WTC11 (cell line): ENCODE results near the gene C6orf47. TPM values are rescaled to one million over a fixed set of nuclear protein-coding genes. Genes with fewer than 3 reads are reported as not detected.

ENCODE experiments used
- ATAC-seq: fragments of 200-7000 bp; cut with Tn5 transposase; 2 replicates; pipeline ENCODE4 v1.10.0; 2021; ENCODE audit warnings: mild to moderate bottlenecking, moderate library complexity
- CTCF ChIA-PET: fragments of 300-600 bp; sonication (Branson Sonifier 250); formaldehyde crosslinking; loops from one replicate; lab custom pipeline; 2021; ENCODE audit warnings: antibody characterized with exemption; lab: Charles Lee
- POLR2A ChIA-PET: fragments of 350-600 bp; sonication (Branson Sonifier 250); formaldehyde crosslinking; loops from one replicate; lab custom pipeline; 2021; ENCODE audit warnings: antibody characterized with exemption; lab: Charles Lee
- DNase-seq: peaks from one replicate; pipeline ENCODE4 v3.0.0; 2021; ENCODE audit warnings: low spot score
- H3K27ac Mint-ChIP-seq: 2 replicates; pipeline ENCODE4 v1.8.0; 2021; ENCODE audit warnings: mixed read lengths
- H3K27me3 Mint-ChIP-seq: 2 replicates; pipeline ENCODE4 v1.8.0; 2021; ENCODE audit warnings: low read depth, mild to moderate bottlenecking, moderate library complexity, mixed read lengths
- H3K36me3 Mint-ChIP-seq: 2 replicates; pipeline ENCODE4 v1.8.0; 2021; ENCODE audit warnings: mixed read lengths
- H3K4me1 Mint-ChIP-seq: 2 replicates; pipeline ENCODE4 v1.8.0; 2022; ENCODE audit warnings: mixed read lengths
- H3K4me3 Mint-ChIP-seq: 2 replicates; pipeline ENCODE4 v1.8.0; 2021; ENCODE audit warnings: mild to moderate bottlenecking, moderate library complexity, mixed read lengths
- H3K9me3 Mint-ChIP-seq: 2 replicates; pipeline ENCODE4 v1.8.0; 2021; ENCODE audit warnings: mixed read lengths
- ATF1 ChIP-seq: sonication (generic); formaldehyde crosslinking; IDR thresholded peaks from 2 replicates; pipeline ENCODE4 v1.8.1; 2023; ENCODE audit warnings: mild to moderate bottlenecking, moderate library complexity, missing genetic modification reagents
- CREB1 ChIP-seq: sonication (generic); formaldehyde crosslinking; IDR thresholded peaks from 2 replicates; pipeline ENCODE4 v1.8.0; 2023; ENCODE audit warnings: mild to moderate bottlenecking, missing genetic modification reagents
- EMX1 ChIP-seq: fragments of 250-450 bp; sonication (Bioruptor Pico); IDR thresholded peaks from 2 replicates; pipeline ENCODE4 v1.8.0; 2021; ENCODE audit warnings: mild to moderate bottlenecking
- FOXJ3 ChIP-seq: sonication (generic); formaldehyde crosslinking; IDR thresholded peaks from 2 replicates; pipeline ENCODE4 v1.9.0; 2021; ENCODE audit warnings: missing genetic modification reagents, mild to moderate bottlenecking, borderline replicate concordance
- GABPB1 ChIP-seq: sonication (generic); formaldehyde crosslinking; IDR thresholded peaks from 2 replicates; pipeline ENCODE4 v1.8.1; 2023; ENCODE audit warnings: mild to moderate bottlenecking, missing genetic modification reagents
- GTF2I ChIP-seq: fragments of 250-450 bp; sonication (Bioruptor Pico); conservative IDR thresholded peaks from 2 replicates; pipeline ENCODE4 v1.4.0; 2021; ENCODE audit warnings: mild to moderate bottlenecking
- MXD4 ChIP-seq: fragments of 250-450 bp; sonication (Bioruptor Pico); IDR thresholded peaks from 2 replicates; pipeline ENCODE4 v1.8.0; 2021; ENCODE audit warnings: mild to moderate bottlenecking, moderate library complexity, borderline replicate concordance
- NFE2L1 ChIP-seq: sonication (generic); formaldehyde crosslinking; IDR thresholded peaks from 2 replicates; pipeline ENCODE4 v1.8.1; 2023; ENCODE audit warnings: missing genetic modification reagents
- NR2C2 ChIP-seq: sonication (generic); formaldehyde crosslinking; IDR thresholded peaks from 2 replicates; pipeline ENCODE4 v1.8.0; 2022; ENCODE audit warnings: mild to moderate bottlenecking, missing genetic modification reagents
- OVOL2 ChIP-seq: fragments of 250-450 bp; sonication (Bioruptor Pico); IDR thresholded peaks from 2 replicates; pipeline ENCODE4 v1.9.0; 2021; ENCODE audit warnings: mild to moderate bottlenecking, borderline replicate concordance
- SMAD4 ChIP-seq: sonication (generic); formaldehyde crosslinking; IDR thresholded peaks from 2 replicates; pipeline ENCODE4 v1.8.0; 2022; ENCODE audit warnings: mild to moderate bottlenecking, missing genetic modification reagents
- TCF7 ChIP-seq: sonication (generic); formaldehyde crosslinking; IDR thresholded peaks from 2 replicates; pipeline ENCODE4 v1.8.0; 2022; ENCODE audit warnings: mild to moderate bottlenecking, low read depth, missing genetic modification reagents, moderate library complexity
- ZNF219 ChIP-seq: sonication (generic); formaldehyde crosslinking; IDR thresholded peaks from 2 replicates; pipeline ENCODE4 v1.8.0; 2023; ENCODE audit warnings: missing genetic modification reagents, mild to moderate bottlenecking, borderline replicate concordance
- ZNF423 ChIP-seq: fragments of 250-450 bp; sonication (Bioruptor Pico); IDR thresholded peaks from 2 replicates; pipeline ENCODE4 v2.1.2; 2022; ENCODE audit warnings: mild to moderate bottlenecking, moderate library complexity
- total RNA-seq: library from RNA; stranded (reverse); gene quantifications from 3 replicates; pipeline ENCODE4 v1.2.3, GENCODE V29; 2021
- TF ChIP-seq, protein P1 (sequence below): sonication (generic); formaldehyde crosslinking; IDR thresholded peaks from 2 replicates; pipeline ENCODE4 v1.8.0; 2023; ENCODE audit warnings: missing genetic modification reagents, mild to moderate bottlenecking, borderline replicate concordance
- TF ChIP-seq, protein P2 (sequence below): sonication (generic); formaldehyde crosslinking; IDR thresholded peaks from 2 replicates; pipeline ENCODE4 v1.8.1; 2023; ENCODE audit warnings: mild to moderate bottlenecking, missing genetic modification reagents, moderate library complexity
- TF ChIP-seq, protein P3 (sequence below): sonication (generic); formaldehyde crosslinking; IDR thresholded peaks from 2 replicates; pipeline ENCODE4 v1.8.1; 2022; ENCODE audit warnings: low read depth, missing genetic modification reagents, borderline replicate concordance
- TF ChIP-seq, protein P4 (sequence below): sonication (generic); formaldehyde crosslinking; conservative IDR thresholded peaks from 2 replicates; pipeline ENCODE4 v1.8.1; 2022; ENCODE audit warnings: mild to moderate bottlenecking, missing genetic modification reagents
- TF ChIP-seq, protein P5 (sequence below): fragments of 250-450 bp; sonication (Bioruptor Pico); IDR thresholded peaks from 2 replicates; pipeline ENCODE4 v1.9.0; 2021; ENCODE audit warnings: mild to moderate bottlenecking

The C6orf47 gene
- total RNA-seq, 1 experiment from 2014 or later: 16.3 TPM

DNA sequence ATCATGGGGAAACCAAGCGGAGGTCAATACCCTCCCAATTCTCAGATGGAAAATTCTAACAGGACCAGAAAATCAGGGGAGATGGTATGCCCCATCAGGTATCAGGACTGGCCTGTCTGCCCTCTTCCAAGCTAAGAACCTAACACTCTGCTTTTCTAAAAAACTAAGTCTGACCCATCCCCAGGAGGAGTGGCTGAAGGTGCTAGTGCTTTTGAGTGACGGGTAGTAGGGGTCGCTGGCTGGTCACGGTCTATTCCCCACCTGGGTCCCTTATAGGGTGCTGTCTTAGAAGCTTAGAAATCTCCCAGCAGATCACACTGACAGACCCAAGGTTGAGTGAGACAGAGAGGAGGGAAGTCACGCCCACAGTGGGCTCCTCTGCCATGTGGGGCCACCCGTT lies 33.0 kb upstream of the C6orf47 start:
- H3K9me3 Mint-ChIP-seq: no peaks in the 10 kb centered on the region
- H3K4me3 Mint-ChIP-seq: no peak overlapping the region
- no peak for TF ChIP-seq FOXJ3
- no peak for TF ChIP-seq SMAD4
- TF ChIP-seq GTF2I (CRISPR knock-in tag): no peak
- no peak for TF ChIP-seq ZNF423 (CRISPR knock-in tag)
- TF ChIP-seq EMX1 (CRISPR knock-in tag): no peak
- no peaks in the 10 kb centered on the region for H3K27me3 Mint-ChIP-seq
- H3K4me1 Mint-ChIP-seq: no peaks in the 10 kb centered on the region
- no peak for ATAC-seq
- peaks cover 19% of the 10 kb centered on the region for H3K36me3 Mint-ChIP-seq
- CTCF ChIA-PET: interaction anchor here (0.6 to 1.2 kb wide), 3 partner anchors 11 to 44 kb away, joined by 3 to 5 read pairs (median 3); no protein-coding TSS in a partner anchor
- POLR2A ChIA-PET: no interaction called here
- H3K27ac Mint-ChIP-seq: no peak overlapping the region
- DNase-seq: no peak

DNA sequence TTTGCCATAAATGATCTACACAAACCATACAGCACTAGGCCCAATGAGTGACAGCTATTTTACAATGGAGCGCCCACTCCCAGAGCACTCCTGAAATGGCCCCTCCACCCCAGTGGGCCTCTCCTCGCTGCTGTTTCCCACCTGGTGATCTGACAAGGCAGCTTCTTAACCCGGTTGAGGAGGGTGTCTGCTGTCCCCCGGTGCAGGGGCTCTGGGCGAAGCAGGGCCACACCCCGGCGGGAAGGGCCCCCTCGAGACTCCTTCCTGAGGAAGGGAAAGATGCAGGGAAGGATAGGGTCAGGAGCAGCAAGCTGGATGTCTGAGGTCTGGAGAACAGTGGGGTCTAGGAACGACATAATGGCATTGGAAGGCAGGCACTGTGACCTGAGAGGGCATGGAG lies 32.3 kb upstream of the C6orf47 start:
- POLR2A ChIA-PET: interaction anchor here (0.5 kb wide), 1 partner anchor 112 kb away, joined by 3 read pairs; no protein-coding TSS in a partner anchor
- no peak for TF ChIP-seq ZNF219 (CRISPR knock-in tag)
- TF ChIP-seq SMAD4: no peak
- TF ChIP-seq MXD4 (CRISPR knock-in tag): no peak
- no peak for TF ChIP-seq NR2C2 (CRISPR knock-in tag)
- no peak for TF ChIP-seq ATF1 (CRISPR knock-in tag)
- TF ChIP-seq NFE2L1 (CRISPR knock-in tag): no peak
- TF ChIP-seq TCF7 (CRISPR knock-in tag): no peak
- TF ChIP-seq CREB1 (CRISPR knock-in tag): no peak
- TF ChIP-seq, protein P1, sequence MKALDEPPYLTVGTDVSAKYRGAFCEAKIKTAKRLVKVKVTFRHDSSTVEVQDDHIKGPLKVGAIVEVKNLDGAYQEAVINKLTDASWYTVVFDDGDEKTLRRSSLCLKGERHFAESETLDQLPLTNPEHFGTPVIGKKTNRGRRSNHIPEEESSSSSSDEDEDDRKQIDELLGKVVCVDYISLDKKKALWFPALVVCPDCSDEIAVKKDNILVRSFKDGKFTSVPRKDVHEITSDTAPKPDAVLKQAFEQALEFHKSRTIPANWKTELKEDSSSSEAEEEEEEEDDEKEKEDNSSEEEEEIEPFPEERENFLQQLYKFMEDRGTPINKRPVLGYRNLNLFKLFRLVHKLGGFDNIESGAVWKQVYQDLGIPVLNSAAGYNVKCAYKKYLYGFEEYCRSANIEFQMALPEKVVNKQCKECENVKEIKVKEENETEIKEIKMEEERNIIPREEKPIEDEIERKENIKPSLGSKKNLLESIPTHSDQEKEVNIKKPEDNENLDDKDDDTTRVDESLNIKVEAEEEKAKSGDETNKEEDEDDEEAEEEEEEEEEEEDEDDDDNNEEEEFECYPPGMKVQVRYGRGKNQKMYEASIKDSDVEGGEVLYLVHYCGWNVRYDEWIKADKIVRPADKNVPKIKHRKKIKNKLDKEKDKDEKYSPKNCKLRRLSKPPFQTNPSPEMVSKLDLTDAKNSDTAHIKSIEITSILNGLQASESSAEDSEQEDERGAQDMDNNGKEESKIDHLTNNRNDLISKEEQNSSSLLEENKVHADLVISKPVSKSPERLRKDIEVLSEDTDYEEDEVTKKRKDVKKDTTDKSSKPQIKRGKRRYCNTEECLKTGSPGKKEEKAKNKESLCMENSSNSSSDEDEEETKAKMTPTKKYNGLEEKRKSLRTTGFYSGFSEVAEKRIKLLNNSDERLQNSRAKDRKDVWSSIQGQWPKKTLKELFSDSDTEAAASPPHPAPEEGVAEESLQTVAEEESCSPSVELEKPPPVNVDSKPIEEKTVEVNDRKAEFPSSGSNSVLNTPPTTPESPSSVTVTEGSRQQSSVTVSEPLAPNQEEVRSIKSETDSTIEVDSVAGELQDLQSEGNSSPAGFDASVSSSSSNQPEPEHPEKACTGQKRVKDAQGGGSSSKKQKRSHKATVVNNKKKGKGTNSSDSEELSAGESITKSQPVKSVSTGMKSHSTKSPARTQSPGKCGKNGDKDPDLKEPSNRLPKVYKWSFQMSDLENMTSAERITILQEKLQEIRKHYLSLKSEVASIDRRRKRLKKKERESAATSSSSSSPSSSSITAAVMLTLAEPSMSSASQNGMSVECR (CRISPR knock-in tag): no peak
- TF ChIP-seq, all 79 proteins: peak for 0
- CTCF ChIA-PET: no interaction called here
- Mint-ChIP-seq H3K9me3 (no peaks in the 10 kb centered on the region), H3K27me3 (no peaks in the 10 kb centered on the region), H3K4me1 (no peaks in the 10 kb centered on the region), H3K4me3 (no peak overlapping the region), H3K36me3 (peaks cover 21% of the 10 kb centered on the region), H3K27ac (no peak overlapping the region)
- ATAC-seq: no peak
- DNase-seq: no peak

DNA sequence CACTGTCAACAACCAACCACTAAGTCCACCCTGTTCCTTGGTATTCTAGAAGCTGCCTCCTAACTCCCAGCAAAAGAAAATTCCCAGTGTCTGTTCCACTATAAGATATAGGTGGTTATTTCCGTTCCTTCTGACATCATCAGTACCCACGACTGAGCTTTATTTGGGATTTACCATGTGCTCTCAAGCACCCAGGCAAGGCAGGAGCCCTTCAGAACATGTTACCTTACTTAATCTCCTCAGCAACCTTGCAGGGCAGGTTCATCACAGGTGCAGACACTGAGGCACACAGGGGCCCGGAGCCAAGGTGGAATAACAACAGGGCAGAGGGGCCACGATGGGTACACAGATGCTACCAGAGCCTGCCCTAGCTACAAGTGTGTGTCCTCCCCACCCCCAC lies 31.8 kb upstream of the C6orf47 start:
- POLR2A ChIA-PET: interaction anchor here (0.5 kb wide), 1 partner anchor 112 kb away, joined by 3 read pairs; no protein-coding TSS in a partner anchor
- TF ChIP-seq, protein P2, sequence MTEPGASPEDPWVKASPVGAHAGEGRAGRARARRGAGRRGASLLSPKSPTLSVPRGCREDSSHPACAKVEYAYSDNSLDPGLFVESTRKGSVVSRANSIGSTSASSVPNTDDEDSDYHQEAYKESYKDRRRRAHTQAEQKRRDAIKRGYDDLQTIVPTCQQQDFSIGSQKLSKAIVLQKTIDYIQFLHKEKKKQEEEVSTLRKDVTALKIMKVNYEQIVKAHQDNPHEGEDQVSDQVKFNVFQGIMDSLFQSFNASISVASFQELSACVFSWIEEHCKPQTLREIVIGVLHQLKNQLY (CRISPR knock-in tag): no peak
- TF ChIP-seq, protein P3, sequence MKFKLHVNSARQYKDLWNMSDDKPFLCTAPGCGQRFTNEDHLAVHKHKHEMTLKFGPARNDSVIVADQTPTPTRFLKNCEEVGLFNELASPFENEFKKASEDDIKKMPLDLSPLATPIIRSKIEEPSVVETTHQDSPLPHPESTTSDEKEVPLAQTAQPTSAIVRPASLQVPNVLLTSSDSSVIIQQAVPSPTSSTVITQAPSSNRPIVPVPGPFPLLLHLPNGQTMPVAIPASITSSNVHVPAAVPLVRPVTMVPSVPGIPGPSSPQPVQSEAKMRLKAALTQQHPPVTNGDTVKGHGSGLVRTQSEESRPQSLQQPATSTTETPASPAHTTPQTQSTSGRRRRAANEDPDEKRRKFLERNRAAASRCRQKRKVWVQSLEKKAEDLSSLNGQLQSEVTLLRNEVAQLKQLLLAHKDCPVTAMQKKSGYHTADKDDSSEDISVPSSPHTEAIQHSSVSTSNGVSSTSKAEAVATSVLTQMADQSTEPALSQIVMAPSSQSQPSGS: no peak
- no peak for TF ChIP-seq GABPB1
- TF ChIP-seq, protein P4, sequence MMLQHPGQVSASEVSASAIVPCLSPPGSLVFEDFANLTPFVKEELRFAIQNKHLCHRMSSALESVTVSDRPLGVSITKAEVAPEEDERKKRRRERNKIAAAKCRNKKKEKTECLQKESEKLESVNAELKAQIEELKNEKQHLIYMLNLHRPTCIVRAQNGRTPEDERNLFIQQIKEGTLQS (CRISPR knock-in tag): no peak
- no peak for TF ChIP-seq OVOL2
- TF ChIP-seq NFE2L1 (CRISPR knock-in tag): no peak
- TF ChIP-seq, protein P5, sequence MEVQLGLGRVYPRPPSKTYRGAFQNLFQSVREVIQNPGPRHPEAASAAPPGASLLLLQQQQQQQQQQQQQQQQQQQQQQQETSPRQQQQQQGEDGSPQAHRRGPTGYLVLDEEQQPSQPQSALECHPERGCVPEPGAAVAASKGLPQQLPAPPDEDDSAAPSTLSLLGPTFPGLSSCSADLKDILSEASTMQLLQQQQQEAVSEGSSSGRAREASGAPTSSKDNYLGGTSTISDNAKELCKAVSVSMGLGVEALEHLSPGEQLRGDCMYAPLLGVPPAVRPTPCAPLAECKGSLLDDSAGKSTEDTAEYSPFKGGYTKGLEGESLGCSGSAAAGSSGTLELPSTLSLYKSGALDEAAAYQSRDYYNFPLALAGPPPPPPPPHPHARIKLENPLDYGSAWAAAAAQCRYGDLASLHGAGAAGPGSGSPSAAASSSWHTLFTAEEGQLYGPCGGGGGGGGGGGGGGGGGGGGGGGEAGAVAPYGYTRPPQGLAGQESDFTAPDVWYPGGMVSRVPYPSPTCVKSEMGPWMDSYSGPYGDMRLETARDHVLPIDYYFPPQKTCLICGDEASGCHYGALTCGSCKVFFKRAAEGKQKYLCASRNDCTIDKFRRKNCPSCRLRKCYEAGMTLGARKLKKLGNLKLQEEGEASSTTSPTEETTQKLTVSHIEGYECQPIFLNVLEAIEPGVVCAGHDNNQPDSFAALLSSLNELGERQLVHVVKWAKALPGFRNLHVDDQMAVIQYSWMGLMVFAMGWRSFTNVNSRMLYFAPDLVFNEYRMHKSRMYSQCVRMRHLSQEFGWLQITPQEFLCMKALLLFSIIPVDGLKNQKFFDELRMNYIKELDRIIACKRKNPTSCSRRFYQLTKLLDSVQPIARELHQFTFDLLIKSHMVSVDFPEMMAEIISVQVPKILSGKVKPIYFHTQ (CRISPR knock-in tag): no peak
- TF ChIP-seq, all 79 proteins: peak for 0
- H3K4me3 Mint-ChIP-seq: no peak overlapping the region
- DNase-seq (no peak), ATAC-seq (no peak)
- peaks cover 23% of the 10 kb centered on the region for H3K36me3 Mint-ChIP-seq
- CTCF ChIA-PET: no interaction called here
- no peaks in the 10 kb centered on the region for H3K4me1 Mint-ChIP-seq
- H3K27ac Mint-ChIP-seq: no peak overlapping the region
- H3K9me3 Mint-ChIP-seq: no peaks in the 10 kb centered on the region
- no peaks in the 10 kb centered on the region for H3K27me3 Mint-ChIP-seq
